HepG2 (cell line): Measurements from ENCODE around the gene DNM3. TPM values are rescaled to one million over a fixed set of nuclear protein-coding genes. Genes with fewer than 3 reads are reported as not detected.

ENCODE experiments used
- ATAC-seq: fragments of 200-7000 bp; cut with Tn5 transposase; 3 replicates; pipeline ENCODE4 v1.9.1; 2020; ENCODE audit warnings: mild to moderate bottlenecking, moderate library complexity
- BruUV-seq: library from RNA; stranded (reverse); fragments of 400-500 nt; replicated peaks from 2 replicates; lab custom pipeline; 2021; lab: Mats Ljungman, UMichigan
- CTCF ChIA-PET: fragments of 300-600 bp; formaldehyde crosslinking; extraction: SDS; loops from one replicate; lab custom pipeline; 2021; ENCODE audit warnings: low total read pairs, inconsistent platforms, low intra/inter-chr PET ratio; lab: Yijun Ruan, JAX
- POLR2A ChIA-PET: fragments of 350-600 bp; sonication (Branson Sonifier 250); formaldehyde crosslinking; loops from one replicate; lab custom pipeline; 2020; ENCODE audit warnings: antibody characterized with exemption, inconsistent platforms; lab: Yijun Ruan, JAX
- DNase-seq: peaks from one replicate; pipeline ENCODE4 v3.0.0-alpha.2; 2015; ENCODE audit warnings: low spot score
- FAIRE-seq: peaks from 3 replicates; lab custom pipeline; 2011; peaks lifted over from hg19 to GRCh38; lab: Jason Lieb, UNC
- H2AFZ ChIP-seq: one replicate; pipeline ENCODE4 v1.6.1; 2011; ENCODE audit warnings: low read length, inconsistent platforms
- H3K27ac ChIP-seq: fragments of 300-600 bp; 3 replicates; pipeline ENCODE4 v1.8.0; 2011; ENCODE audit warnings: mixed run types, mild to moderate bottlenecking, mixed read lengths, low read length, inconsistent platforms; ENCODE audit not compliant: insufficient read depth; ENCODE audit errors: extremely low read length
- H3K27me3 ChIP-seq, 2 experiments: fragments of 200-600 bp in 1 of 2; 2 replicates in 1 of 2; 3 replicates in 1 of 2; pipeline versions ENCODE4 v1.6.0 to v1.8.0; 2011; ENCODE audit warnings: low read length in 2 of 2, mild to moderate bottlenecking in 2 of 2, moderate library complexity in 2 of 2, inconsistent platforms in 1 of 2; ENCODE audit not compliant: insufficient read depth in 2 of 2, control insufficient read depth in 1 of 2
- H3K36me3 ChIP-seq, 2 experiments: fragments of 200-600 bp in 1 of 2; replicated peaks in 1 of 2; 2 replicates in 1 of 2; 3 replicates in 1 of 2; pipeline versions ENCODE4 v1.5.1 to v1.8.0; 2011; ENCODE audit warnings: low read length in 2 of 2, inconsistent platforms in 1 of 2; ENCODE audit not compliant: insufficient read depth in 2 of 2, control insufficient read depth in 1 of 2
- H3K4me1 ChIP-seq: 2 replicates; pipeline ENCODE4 v1.5.1; 2012; ENCODE audit warnings: low read length, inconsistent platforms; ENCODE audit not compliant: insufficient read depth
- H3K4me2 ChIP-seq: 2 replicates; pipeline ENCODE4 v1.6.0; 2011; ENCODE audit warnings: low read depth, low read length, inconsistent platforms
- H3K4me3 ChIP-seq, 3 experiments: fragments of 200-600 bp in 1 of 3; sonication (generic), shearing (Covaris generic) in 1 of 3; replicated peaks in 1 of 3; 2 replicates each; pipeline ENCODE4 v1.5.1; 2011 to 2016; ENCODE audit warnings: low read length in 3 of 3, inconsistent platforms in 2 of 3, low read depth in 2 of 3, mild to moderate bottlenecking in 2 of 3, control low read depth in 1 of 3, mixed read lengths in 1 of 3; ENCODE audit not compliant: insufficient read depth in 1 of 3
- H3K79me2 ChIP-seq: one replicate; pipeline ENCODE4 v1.6.1; 2011; ENCODE audit warnings: low read length, inconsistent platforms; ENCODE audit not compliant: insufficient read depth
- H3K9ac ChIP-seq: 2 replicates; pipeline ENCODE4 v1.6.0; 2011; ENCODE audit warnings: mild to moderate bottlenecking, low read depth, low read length, inconsistent platforms; ENCODE audit not compliant: insufficient read depth
- H3K9me3 ChIP-seq: 2 replicates; pipeline ENCODE4 v1.5.1; 2012; ENCODE audit warnings: mild to moderate bottlenecking, low read length
- H4K20me1 ChIP-seq: 2 replicates; pipeline ENCODE4 v1.6.0; 2011; ENCODE audit warnings: inconsistent platforms, mild to moderate bottlenecking, low read length, moderate library complexity; ENCODE audit not compliant: insufficient read depth
- MLXIP ChIP-seq: sonication (generic); formaldehyde crosslinking; IDR thresholded peaks from 2 replicates; pipeline ENCODE4 v1.9.0; 2021; ENCODE audit warnings: missing genetic modification reagents, borderline replicate concordance
- PCBP1 ChIP-seq: fragments of 200-400 bp; formaldehyde crosslinking; IDR thresholded peaks from 2 replicates; pipeline ENCODE4 v1.6.1; 2017; ENCODE audit warnings: mild to moderate bottlenecking, low read depth, low read length, borderline replicate concordance
- POGK ChIP-seq: sonication (generic); formaldehyde crosslinking; conservative IDR thresholded peaks from 2 replicates; pipeline ENCODE4 v1.8.0; 2022; ENCODE audit warnings: mild to moderate bottlenecking, moderate library complexity, missing genetic modification reagents
- SIN3A ChIP-seq: IDR thresholded peaks from 2 replicates; pipeline ENCODE4 v1.6.1; 2011; ENCODE audit warnings: low read depth, mild to moderate bottlenecking, control low read depth, low read length, borderline replicate concordance
- ZNF225 ChIP-seq: sonication (generic); formaldehyde crosslinking; IDR thresholded peaks from 2 replicates; pipeline ENCODE4 v1.4.0; 2020; ENCODE audit warnings: mild to moderate bottlenecking, missing genetic modification reagents
- WGBS: methylation state at CpG from one replicate; pipeline ENCODE4 v1.1.6; 2017; ENCODE audit warnings: low lambda C conversion rate; 5-methylcytosine and 5-hydroxymethylcytosine counted together
- in situ Hi-C: cut with HindIII; loops from 2 replicates; pipeline ENCODE4 v1.10.0; 2017; ENCODE audit warnings: low pct_unique_long_range_greater_than_20kb; ENCODE audit not compliant: extremely low pct_ligation_motif_present
- intact Hi-C: fragments of 100-400 bp; cut with micrococcal nuclease; formaldehyde crosslinking; loops from one replicate; pipeline ENCODE4 v1.10.0; 2022; ENCODE audit not compliant: unreplicated experiment
- polyA plus RNA-seq, 8 experiments: library from polyadenylated mRNA; depleted of rRNA in 3 of 8; stranded (reverse) in 7 of 8; unstranded in 1 of 8; fragments of >200 nt; fragmentation: Illumina TruSeq in 4 of 8; extraction: Trizol in 4 of 8; gene quantifications; 2 replicates each; pipeline versions ENCODE4 v1.2.1 to v1.2.3, GENCODE V29; 2011 to 2016; ENCODE audit warnings: low read depth in 4 of 8, missing spikeins in 1 of 8, mixed read lengths in 1 of 8; ENCODE audit not compliant: insufficient read depth in 1 of 8
- total RNA-seq, 5 experiments: library from RNA; depleted of rRNA; stranded (reverse); fragments of >200 nt; fragmentation: Illumina TruSeq; extraction: Trizol; gene quantifications; 2 replicates each; pipeline ENCODE4 v1.2.3, GENCODE V29; 2016; ENCODE audit warnings: low read depth in 1 of 5

DNM3 gene
- total and polyA plus RNA-seq, 2 of the 13 experiments (the other 11 are each of a cell fraction or from before 2014, with no cell fraction given), result 0.05 TPM; not detected in 1

GRCh38 chr1:172167796-172168596 lies 326.7 kb downstream of the DNM3 start:
- Histone ChIP-seq H3K9me3 (no peaks in the 10 kb centered on the region), H3K27ac (no peak overlapping the region), H3K4me2 (no peak overlapping the region), H3K36me3 (no peaks in the 10 kb centered on the region), H3K79me2 (no peaks in the 10 kb centered on the region), H3K4me1 (no peaks in the 10 kb centered on the region), H3K4me3 (no peak overlapping the region), H3K9ac (no peak overlapping the region), H2AFZ (no peak overlapping the region), H3K27me3 (no peaks in the 10 kb centered on the region), H4K20me1 (no peaks in the 10 kb centered on the region)
- CTCF ChIA-PET, result no interaction called here
- in situ Hi-C loops, result no loop called here
- no peak for FAIRE-seq
- WGBS, result under 1% methylated on average over 4 of the region's 4 CpGs
- no TSS peak for BruUV-seq
- POLR2A ChIA-PET, result no interaction called here
- ATAC-seq, result no peak
- TF ChIP-seq POGK (no peak), MLXIP (CRISPR knock-in tag) (no peak), ZNF225 (no peak), PCBP1 (no peak), SIN3A (no peak)
- intact Hi-C loops, result no loop called here
- no peak for DNase-seq
